CD4-positive, CD25-positive, alpha-beta regulatory T cell (primary cell): ENCODE measurements around the gene PLEKHG1. TPM values are rescaled to one million over a fixed set of nuclear protein-coding genes. Genes with fewer than 3 reads are reported as not detected.

ENCODE experiments used
- ATAC-seq, 2 donors: fragments of 150-1000 bp; cut with Tn5 transposase; one replicate each; pipeline ENCODE4 v1.10.0; 2021; ENCODE audit warnings: low read depth in 2 of 2, moderate number of reproducible peaks in 2 of 2, moderate library complexity in 1 of 2
- DNase-seq, 3 donors: peaks; one replicate each; pipeline versions ENCODE4 v3.0.0 to v3.0.0-alpha.2; 2012 to 2022; ENCODE audit warnings: mixed read lengths in 1 of 3
- H3K27ac ChIP-seq: one replicate; pipeline ENCODE4 v1.7.0; 2013; ENCODE audit warnings: mild to moderate bottlenecking, low read length; ENCODE audit not compliant: insufficient read depth, poor library complexity, severe bottlenecking
- H3K27me3 ChIP-seq: one replicate; pipeline ENCODE4 v1.7.0; 2013; ENCODE audit warnings: low read length; ENCODE audit not compliant: control insufficient read depth, insufficient read depth
- H3K36me3 ChIP-seq: one replicate; pipeline ENCODE4 v1.7.0; 2013; ENCODE audit warnings: mild to moderate bottlenecking, low read length, moderate library complexity; ENCODE audit not compliant: control insufficient read depth, insufficient read depth
- H3K4me1 ChIP-seq: 2 replicates; pipeline ENCODE4 v1.7.0; 2013; ENCODE audit warnings: mild to moderate bottlenecking, low read length; ENCODE audit not compliant: insufficient read depth, control insufficient read depth, poor library complexity, severe bottlenecking
- H3K4me3 ChIP-seq: one replicate; pipeline ENCODE4 v1.7.0; 2013; ENCODE audit warnings: low read depth, mild to moderate bottlenecking, low read length, moderate library complexity
- H3K9me3 ChIP-seq, 2 experiments: 1 replicate in 1 of 2; 2 replicates in 1 of 2; pipeline ENCODE4 v1.7.0; 2013; ENCODE audit warnings: low read length in 2 of 2, mild to moderate bottlenecking in 1 of 2, moderate library complexity in 1 of 2; ENCODE audit not compliant: control insufficient read depth in 2 of 2
- H3K27ac Mint-ChIP-seq, 3 donors: one replicate each; pipeline ENCODE4 v1.8.0; 2020 to 2022; ENCODE audit warnings: mild to moderate bottlenecking in 3 of 3, mixed read lengths in 3 of 3, moderate library complexity in 2 of 3
- H3K27me3 Mint-ChIP-seq: one replicate; pipeline ENCODE4 v1.8.0; 2022; ENCODE audit warnings: mild to moderate bottlenecking, mixed read lengths
- H3K36me3 Mint-ChIP-seq: one replicate; pipeline ENCODE4 v1.8.0; 2020; ENCODE audit warnings: mixed read lengths
- H3K4me1 Mint-ChIP-seq, 4 donors: one replicate each; pipeline ENCODE4 v1.8.0; 2020 to 2022; ENCODE audit warnings: mixed read lengths in 4 of 4, mild to moderate bottlenecking in 1 of 4
- H3K4me3 Mint-ChIP-seq, 4 donors: one replicate each; pipeline ENCODE4 v1.8.0; 2020 to 2022; ENCODE audit warnings: mild to moderate bottlenecking in 4 of 4, mixed read lengths in 4 of 4, moderate library complexity in 3 of 4
- H3K9me3 Mint-ChIP-seq, 7 donors: one replicate each; pipeline ENCODE4 v1.8.0; 2020 to 2022; ENCODE audit warnings: mixed read lengths in 7 of 7, mild to moderate bottlenecking in 3 of 7, moderate library complexity in 2 of 7
- polyA plus RNA-seq, 4 donors: library from polyadenylated mRNA; unstranded; fragments of 300-500 nt; fragmentation: Illumina TruSeq; gene quantifications; one replicate each; pipeline ENCODE4 v1.2.3, GENCODE V29; 2021
- total RNA-seq: library from RNA; stranded (reverse); gene quantifications from one replicate; pipeline ENCODE4 v1.2.3, GENCODE V29; 2022

The PLEKHG1 gene
- total and polyA plus RNA-seq, 5 donors from 2014 or later = 1.0 to 29.9 (median 3.2) TPM

DNA sequence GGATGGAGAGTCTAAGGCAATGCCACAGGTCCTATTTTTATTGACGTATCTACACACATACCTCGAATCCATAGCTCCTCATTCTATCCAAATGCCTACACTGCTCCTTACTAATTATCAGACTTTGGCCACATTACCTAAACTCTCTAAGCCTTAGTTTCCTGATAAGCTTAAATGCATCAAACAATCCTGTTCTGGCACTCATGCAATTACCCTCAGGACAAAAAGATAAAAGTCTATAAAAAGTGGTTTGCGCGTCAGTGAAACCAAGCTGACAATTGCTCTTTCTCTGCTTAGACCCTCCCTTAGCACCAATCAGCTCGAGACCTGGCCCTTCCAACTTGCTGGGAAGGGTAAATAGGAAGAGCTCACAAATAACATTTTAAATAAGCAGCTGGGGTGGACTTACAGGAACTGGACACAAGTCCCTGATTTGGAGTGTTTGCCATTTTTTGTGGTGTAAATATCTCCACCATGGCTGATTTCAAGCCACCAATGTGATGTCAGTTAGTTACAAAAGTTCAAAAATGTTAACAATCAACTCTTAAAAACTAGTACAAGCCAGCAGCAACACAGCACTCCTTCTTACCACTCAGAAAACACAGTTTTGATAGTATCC, 7.2 kb upstream of the PLEKHG1 start:
- H3K4me1 Mint-ChIP-seq = peaks cover 0 to 5% (median 0%) of the 10 kb centered on the region in 4 donors
- DNase-seq = no peak
- Histone ChIP-seq H3K27me3 (peaks cover 9% of the 10 kb centered on the region), H3K4me3 (no peak overlapping the region), H3K9me3 (no peaks in the 10 kb centered on the region), H3K4me1 (no peaks in the 10 kb centered on the region), H3K27ac (no peak overlapping the region), H3K36me3 (no peaks in the 10 kb centered on the region)
- no peak for ATAC-seq
- H3K4me3 Mint-ChIP-seq = no peak overlapping the region
- H3K9me3 Mint-ChIP-seq = peaks cover 0 to 1% (median 0%) of the 10 kb centered on the region in 7 donors
- H3K27ac Mint-ChIP-seq = no peak overlapping the region
- H3K27me3 Mint-ChIP-seq = peaks cover 50% of the 10 kb centered on the region
- no peaks in the 10 kb centered on the region for H3K36me3 Mint-ChIP-seq

- peaks cover 0 to 5% (median 0%) of the 10 kb centered on the region in 4 donors for H3K4me1 Mint-ChIP-seq
- no peak for DNase-seq
- H3K4me3 Mint-ChIP-seq = no peak overlapping the region
- Histone ChIP-seq H3K27me3 (peaks cover 12% of the 10 kb centered on the region), H3K9me3 (no peaks in the 10 kb centered on the region), H3K36me3 (no peaks in the 10 kb centered on the region), H3K4me3 (no peak overlapping the region), H3K27ac (no peak overlapping the region), H3K4me1 (no peaks in the 10 kb centered on the region)
- peaks cover 56% of the 10 kb centered on the region for H3K27me3 Mint-ChIP-seq
- H3K36me3 Mint-ChIP-seq = no peaks in the 10 kb centered on the region
- H3K9me3 Mint-ChIP-seq = peaks cover 0 to 1% (median 0%) of the 10 kb centered on the region in 7 donors
- no peak for ATAC-seq
- no peak overlapping the region for H3K27ac Mint-ChIP-seq
These were observed 6.6 kb upstream of the PLEKHG1 start for GRCh38 chr6:150593119-150593518.

GRCh38 chr6:150596439-150596838, 3.2 kb upstream of the PLEKHG1 start:
- peaks cover 70% of the 10 kb centered on the region for H3K27me3 Mint-ChIP-seq
- H3K27me3 ChIP-seq = peaks cover 15% of the 10 kb centered on the region
- no peaks in the 10 kb centered on the region for H3K36me3 ChIP-seq
- no peak overlapping the region for H3K27ac Mint-ChIP-seq
- peaks cover 15% of the 10 kb centered on the region for H3K4me1 ChIP-seq
- H3K4me3 Mint-ChIP-seq = no peak overlapping the region
- DNase-seq (no peak), ATAC-seq (no peak)
- H3K9me3 Mint-ChIP-seq = no peaks in the 10 kb centered on the region
- no peak overlapping the region for H3K27ac ChIP-seq
- H3K4me3 ChIP-seq = no peak overlapping the region
- no peaks in the 10 kb centered on the region for H3K9me3 ChIP-seq
- H3K4me1 Mint-ChIP-seq = peaks cover 10 to 15% (median 13%) of the 10 kb centered on the region in 4 donors
- no peaks in the 10 kb centered on the region for H3K36me3 Mint-ChIP-seq

- DNase-seq (no peak), ATAC-seq (no peak)
- Histone ChIP-seq H3K9me3 (no peaks in the 10 kb centered on the region), H3K4me3 (no peak overlapping the region), H3K27ac (no peak overlapping the region), H3K36me3 (no peaks in the 10 kb centered on the region), H3K4me1 (peaks cover 15% of the 10 kb centered on the region), H3K27me3 (peaks cover 18% of the 10 kb centered on the region)
- Mint-ChIP-seq H3K27ac (peak overlapping the region in 2 of 3 donors; percentile 39 to 44), H3K4me3 (peak overlapping the region in 3 of 4 donors; percentile 84 to 89 (median 87)), H3K9me3 (no peaks in the 10 kb centered on the region), H3K4me1 (peaks cover 10 to 18% (median 13%) of the 10 kb centered on the region in 4 donors), H3K36me3 (no peaks in the 10 kb centered on the region), H3K27me3 (peaks cover 69% of the 10 kb centered on the region)
These were observed 1.3 kb upstream of the PLEKHG1 start for GRCh38 chr6:150598401-150598800.

GRCh38 chr6:150598858-150599198, 857 bp upstream of the PLEKHG1 start:
- H3K27me3 ChIP-seq = peaks cover 17% of the 10 kb centered on the region
- no peak overlapping the region for H3K27ac ChIP-seq
- ATAC-seq (no peak), DNase-seq (no peak)
- Mint-ChIP-seq H3K4me1 (peaks cover 10 to 18% (median 13%) of the 10 kb centered on the region in 4 donors), H3K27me3 (peaks cover 68% of the 10 kb centered on the region), H3K4me3 (peak overlapping the region; percentile 84 to 98 (median 88)), H3K9me3 (no peaks in the 10 kb centered on the region), H3K36me3 (no peaks in the 10 kb centered on the region), H3K27ac (peak overlapping the region in 2 of 3 donors; percentile 0 to 44)
- no peaks in the 10 kb centered on the region for H3K9me3 ChIP-seq
- peak overlapping the region; percentile 79 for H3K4me3 ChIP-seq
- peaks cover 15% of the 10 kb centered on the region for H3K4me1 ChIP-seq
- no peaks in the 10 kb centered on the region for H3K36me3 ChIP-seq

DNA sequence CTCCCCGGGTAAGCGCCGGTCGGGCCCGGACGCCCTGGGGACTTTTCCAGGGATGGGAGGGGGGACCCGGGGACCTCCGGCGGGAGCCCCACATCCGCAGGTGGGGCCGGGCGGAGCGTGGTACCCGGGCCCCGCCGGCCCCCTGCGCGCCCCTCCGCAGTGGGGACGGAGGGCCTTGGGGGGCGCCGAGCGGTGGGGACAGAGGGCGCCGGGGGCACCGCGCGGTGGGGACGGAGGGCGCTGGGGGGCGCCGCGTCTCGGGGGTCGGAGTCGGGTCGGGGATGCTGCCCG, 270 bp downstream of the PLEKHG1 start:
- H3K9me3 Mint-ChIP-seq = peaks cover 0 to 1% (median 0%) of the 10 kb centered on the region in 7 donors
- H3K4me3 Mint-ChIP-seq = no peak overlapping the region
- no peaks in the 10 kb centered on the region for H3K9me3 ChIP-seq
- ATAC-seq (no peak), DNase-seq (no peak)
- H3K36me3 Mint-ChIP-seq = no peaks in the 10 kb centered on the region
- H3K27me3 Mint-ChIP-seq = peaks cover 68% of the 10 kb centered on the region
- H3K27ac ChIP-seq = peak overlapping the region; percentile 49
- H3K27me3 ChIP-seq = peaks cover 17% of the 10 kb centered on the region
- no peak overlapping the region for H3K4me3 ChIP-seq
- no peaks in the 10 kb centered on the region for H3K36me3 ChIP-seq
- H3K4me1 Mint-ChIP-seq = peaks cover 10 to 18% (median 13%) of the 10 kb centered on the region in 4 donors
- H3K4me1 ChIP-seq = peaks cover 15% of the 10 kb centered on the region
- H3K27ac Mint-ChIP-seq = no peak overlapping the region

DNA sequence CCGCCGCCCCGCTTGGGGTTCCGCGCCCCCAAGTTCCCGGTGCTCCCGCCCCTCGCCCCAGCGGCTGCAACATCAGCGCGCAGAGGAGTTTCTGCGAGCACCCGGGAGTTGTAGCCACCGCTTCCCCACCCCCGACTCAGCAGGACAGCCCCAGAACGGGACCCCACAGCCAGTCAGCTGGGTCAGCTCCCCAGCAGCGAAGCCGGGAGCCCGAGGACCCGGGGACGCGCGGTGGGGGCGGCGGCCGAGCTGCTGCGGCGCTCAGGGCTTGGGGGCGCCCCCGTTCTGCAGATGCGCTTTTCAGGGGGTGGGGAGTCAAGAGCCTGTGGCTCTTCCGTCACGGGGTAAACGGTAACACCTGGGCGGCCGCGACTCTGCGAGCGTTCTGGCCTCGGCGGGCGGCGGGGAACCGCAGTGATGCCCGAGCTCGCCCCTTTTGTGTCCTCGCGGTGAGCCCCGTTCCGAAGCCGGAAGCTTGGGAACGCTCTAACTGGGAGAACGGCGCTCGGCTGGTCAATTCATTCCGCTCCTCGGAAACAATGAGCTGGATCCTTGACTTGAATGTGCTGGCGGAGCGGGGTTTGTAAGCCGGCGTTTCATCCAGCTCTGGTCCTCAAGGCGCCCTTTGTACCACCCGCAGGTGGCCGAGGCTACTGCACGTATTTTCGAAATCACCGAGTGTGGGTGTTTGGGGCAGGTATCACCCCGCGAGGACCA, 774 bp downstream of the PLEKHG1 start:
- peak; percentile 63 to 69 for ATAC-seq
- H3K27ac ChIP-seq = peak overlapping the region; percentile 49
- H3K4me3 ChIP-seq = peak overlapping the region; percentile 71

More for the DNA sequence above, 774 bp downstream of the PLEKHG1 start:
- peak; percentile 25 to 72 (median 61) for DNase-seq
- Histone ChIP-seq H3K27me3 (peaks cover 17% of the 10 kb centered on the region), H3K4me1 (peaks cover 15% of the 10 kb centered on the region), H3K9me3 (no peaks in the 10 kb centered on the region), H3K36me3 (no peaks in the 10 kb centered on the region)
- Mint-ChIP-seq H3K9me3 (peaks cover 0 to 1% (median 0%) of the 10 kb centered on the region in 7 donors), H3K27ac (peak overlapping the region; percentile 77 to 88 (median 78)), H3K4me1 (peaks cover 10 to 18% (median 13%) of the 10 kb centered on the region in 4 donors), H3K36me3 (no peaks in the 10 kb centered on the region), H3K27me3 (peaks cover 66% of the 10 kb centered on the region), H3K4me3 (peak overlapping the region; percentile 84 to 95 (median 90))
